HCT116 (cell line): ENCODE results near the gene MXD1.

Experiments used
- ELF1 ChIP-seq: IDR thresholded peaks from 2 replicates; pipeline ENCODE4 v1.6.1; 2012; ENCODE audit warnings: low read depth, borderline replicate concordance
- EZH2 ChIP-seq: fragments of 200-600 bp; sonication (generic); IDR thresholded peaks from 2 replicates; pipeline ENCODE4 v1.6.1; 2017; ENCODE audit warnings: antibody characterized with exemption, mixed run types
- EZH2phosphoT487 ChIP-seq: fragments of 200-600 bp; IDR thresholded peaks from 2 replicates; pipeline ENCODE4 v1.6.1; 2018; ENCODE audit warnings: antibody characterized with exemption, borderline replicate concordance
- JUND ChIP-seq: IDR thresholded peaks from 2 replicates; pipeline ENCODE4 v1.6.1; 2012
- POLR2A ChIP-seq: IDR thresholded peaks from 2 replicates; pipeline ENCODE4 v1.7.0; 2011; ENCODE audit warnings: borderline replicate concordance; ENCODE audit not compliant: insufficient read depth, insufficient read length; ENCODE audit errors: extremely low read depth
- POLR2AphosphoS5 ChIP-seq: IDR thresholded peaks from 2 replicates; pipeline ENCODE4 v1.6.1; 2011; ENCODE audit warnings: mild to moderate bottlenecking, low read depth, low read length, moderate library complexity
- RAD21 ChIP-seq: IDR thresholded peaks from 2 replicates; pipeline ENCODE4 v1.6.1; 2012; ENCODE audit warnings: low read depth, mild to moderate bottlenecking
- TF ChIP-seq, protein P1 (sequence below), 3 experiments: fragments of 200-600 bp in 1 of 3; sonication (generic) in 1 of 3; IDR thresholded peaks in 2 of 3; conservative IDR thresholded peaks in 1 of 3; 2 replicates each; pipeline ENCODE4 v1.5.1; 2012 to 2017; ENCODE audit warnings: low read depth in 2 of 3, low read length in 2 of 3, antibody characterized with exemption in 1 of 3, borderline replicate concordance in 1 of 3, control low read depth in 1 of 3, mild to moderate bottlenecking in 1 of 3, mixed read lengths in 1 of 3, mixed run types in 1 of 3, moderate library complexity in 1 of 3; ENCODE audit not compliant: insufficient read depth in 1 of 3
- TF ChIP-seq, protein P2 (sequence below): IDR thresholded peaks from 2 replicates; pipeline ENCODE4 v1.6.1; 2011; ENCODE audit warnings: mild to moderate bottlenecking, low read length, moderate library complexity; ENCODE audit not compliant: insufficient replicate concordance; ENCODE audit errors: extremely low read depth
- TF ChIP-seq, protein P3 (sequence below): IDR thresholded peaks from 2 replicates; pipeline ENCODE4 v1.6.1; 2012

DNA sequence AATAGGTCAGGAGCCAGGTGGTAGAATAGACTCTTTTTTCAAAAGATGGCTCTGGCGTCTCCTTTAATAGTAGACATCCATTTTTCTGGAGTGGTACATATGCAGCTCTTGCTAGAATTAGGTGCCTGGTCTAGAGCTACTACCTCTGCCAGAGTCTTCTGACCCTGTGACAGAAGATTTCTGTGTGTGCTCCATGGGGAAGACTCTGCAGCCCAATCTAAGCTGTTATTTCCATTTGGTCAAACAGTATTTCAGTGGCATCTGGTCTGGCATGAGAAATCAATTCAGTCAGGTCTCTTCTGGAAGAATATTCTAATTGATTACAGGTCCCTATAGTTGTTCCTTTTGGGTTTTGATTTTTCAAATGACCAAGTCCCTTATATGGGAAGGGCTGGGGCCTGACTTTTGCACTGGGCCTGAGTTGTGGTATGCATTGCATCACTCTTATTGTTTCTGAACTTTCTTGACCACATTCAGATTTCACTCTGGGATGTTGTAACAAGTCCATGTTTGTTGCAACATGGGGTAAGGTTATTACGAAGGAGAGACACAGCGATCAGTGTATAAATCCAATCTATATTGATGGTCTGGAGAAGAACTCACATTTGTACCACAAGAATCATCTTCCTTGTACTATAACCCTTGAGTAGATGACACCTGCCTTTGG, 12.1 kb downstream of the MXD1 start:
- no peak for TF ChIP-seq EZH2phosphoT487
- no peak for TF ChIP-seq POLR2A
- no peak for TF ChIP-seq ELF1
- TF ChIP-seq POLR2AphosphoS5: no peak
- TF ChIP-seq, protein P1, sequence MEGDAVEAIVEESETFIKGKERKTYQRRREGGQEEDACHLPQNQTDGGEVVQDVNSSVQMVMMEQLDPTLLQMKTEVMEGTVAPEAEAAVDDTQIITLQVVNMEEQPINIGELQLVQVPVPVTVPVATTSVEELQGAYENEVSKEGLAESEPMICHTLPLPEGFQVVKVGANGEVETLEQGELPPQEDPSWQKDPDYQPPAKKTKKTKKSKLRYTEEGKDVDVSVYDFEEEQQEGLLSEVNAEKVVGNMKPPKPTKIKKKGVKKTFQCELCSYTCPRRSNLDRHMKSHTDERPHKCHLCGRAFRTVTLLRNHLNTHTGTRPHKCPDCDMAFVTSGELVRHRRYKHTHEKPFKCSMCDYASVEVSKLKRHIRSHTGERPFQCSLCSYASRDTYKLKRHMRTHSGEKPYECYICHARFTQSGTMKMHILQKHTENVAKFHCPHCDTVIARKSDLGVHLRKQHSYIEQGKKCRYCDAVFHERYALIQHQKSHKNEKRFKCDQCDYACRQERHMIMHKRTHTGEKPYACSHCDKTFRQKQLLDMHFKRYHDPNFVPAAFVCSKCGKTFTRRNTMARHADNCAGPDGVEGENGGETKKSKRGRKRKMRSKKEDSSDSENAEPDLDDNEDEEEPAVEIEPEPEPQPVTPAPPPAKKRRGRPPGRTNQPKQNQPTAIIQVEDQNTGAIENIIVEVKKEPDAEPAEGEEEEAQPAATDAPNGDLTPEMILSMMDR (IDR thresholded peaks at IDR 0.05 in 2 of 3, conservative IDR thresholded peaks at IDR 0.05 in 1 of 3; ENCODE audit: borderline replicate concordance in 1 of 3, insufficient read depth in 1 of 3, low read depth in 2 of 3, low read length in 2 of 3): no peak
- TF ChIP-seq, protein P2, sequence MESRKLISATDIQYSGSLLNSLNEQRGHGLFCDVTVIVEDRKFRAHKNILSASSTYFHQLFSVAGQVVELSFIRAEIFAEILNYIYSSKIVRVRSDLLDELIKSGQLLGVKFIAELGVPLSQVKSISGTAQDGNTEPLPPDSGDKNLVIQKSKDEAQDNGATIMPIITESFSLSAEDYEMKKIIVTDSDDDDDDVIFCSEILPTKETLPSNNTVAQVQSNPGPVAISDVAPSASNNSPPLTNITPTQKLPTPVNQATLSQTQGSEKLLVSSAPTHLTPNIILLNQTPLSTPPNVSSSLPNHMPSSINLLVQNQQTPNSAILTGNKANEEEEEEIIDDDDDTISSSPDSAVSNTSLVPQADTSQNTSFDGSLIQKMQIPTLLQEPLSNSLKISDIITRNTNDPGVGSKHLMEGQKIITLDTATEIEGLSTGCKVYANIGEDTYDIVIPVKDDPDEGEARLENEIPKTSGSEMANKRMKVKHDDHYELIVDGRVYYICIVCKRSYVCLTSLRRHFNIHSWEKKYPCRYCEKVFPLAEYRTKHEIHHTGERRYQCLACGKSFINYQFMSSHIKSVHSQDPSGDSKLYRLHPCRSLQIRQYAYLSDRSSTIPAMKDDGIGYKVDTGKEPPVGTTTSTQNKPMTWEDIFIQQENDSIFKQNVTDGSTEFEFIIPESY: no peak
- TF ChIP-seq EZH2: no peak
- no peak for TF ChIP-seq RAD21
- TF ChIP-seq, protein P3, sequence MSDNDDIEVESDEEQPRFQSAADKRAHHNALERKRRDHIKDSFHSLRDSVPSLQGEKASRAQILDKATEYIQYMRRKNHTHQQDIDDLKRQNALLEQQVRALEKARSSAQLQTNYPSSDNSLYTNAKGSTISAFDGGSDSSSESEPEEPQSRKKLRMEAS: no peak
- no peak for TF ChIP-seq JUND
